ENCODE data around the gene SPATA6.

DNA sequence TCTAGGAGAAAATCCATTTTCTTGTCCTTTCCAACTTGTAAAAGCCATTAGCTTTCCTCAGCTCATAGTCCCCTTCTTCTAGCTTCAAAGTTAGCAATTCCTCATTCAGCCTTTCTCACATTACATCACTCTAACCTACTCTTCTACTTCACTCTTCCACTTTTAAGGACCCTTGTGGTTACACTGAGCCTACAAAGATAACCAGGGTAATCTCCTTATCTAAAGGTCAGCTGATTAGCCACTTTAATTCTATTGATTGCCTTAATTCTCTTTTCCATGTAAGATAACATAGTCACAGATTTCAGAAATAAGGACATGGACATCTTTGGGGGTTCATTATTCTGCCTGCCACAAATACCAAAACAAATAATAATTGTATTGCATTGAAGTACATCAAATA is 8.5 kb upstream of the SPATA6 start:
- no peak for TF ChIP-seq ZNF557 (CRISPR knock-in tag; IDR thresholded peaks at IDR 0.05)
- TF ChIP-seq, protein P1, sequence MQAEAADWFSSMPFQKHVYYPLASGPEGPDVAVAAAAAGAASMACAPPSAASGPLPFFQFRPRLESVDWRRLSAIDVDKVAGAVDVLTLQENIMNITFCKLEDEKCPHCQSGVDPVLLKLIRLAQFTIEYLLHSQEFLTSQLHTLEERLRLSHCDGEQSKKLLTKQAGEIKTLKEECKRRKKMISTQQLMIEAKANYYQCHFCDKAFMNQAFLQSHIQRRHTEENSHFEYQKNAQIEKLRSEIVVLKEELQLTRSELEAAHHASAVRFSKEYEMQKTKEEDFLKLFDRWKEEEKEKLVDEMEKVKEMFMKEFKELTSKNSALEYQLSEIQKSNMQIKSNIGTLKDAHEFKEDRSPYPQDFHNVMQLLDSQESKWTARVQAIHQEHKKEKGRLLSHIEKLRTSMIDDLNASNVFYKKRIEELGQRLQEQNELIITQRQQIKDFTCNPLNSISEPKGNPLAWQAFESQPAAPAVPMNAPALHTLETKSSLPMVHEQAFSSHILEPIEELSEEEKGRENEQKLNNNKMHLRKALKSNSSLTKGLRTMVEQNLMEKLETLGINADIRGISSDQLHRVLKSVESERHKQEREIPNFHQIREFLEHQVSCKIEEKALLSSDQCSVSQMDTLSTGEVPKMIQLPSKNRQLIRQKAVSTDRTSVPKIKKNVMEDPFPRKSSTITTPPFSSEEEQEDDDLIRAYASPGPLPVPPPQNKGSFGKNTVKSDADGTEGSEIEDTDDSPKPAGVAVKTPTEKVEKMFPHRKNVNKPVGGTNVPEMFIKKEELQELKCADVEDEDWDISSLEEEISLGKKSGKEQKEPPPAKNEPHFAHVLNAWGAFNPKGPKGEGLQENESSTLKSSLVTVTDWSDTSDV (CRISPR knock-in tag; IDR thresholded peaks at IDR 0.05), result no peak
- TF ChIP-seq CCDC6 (CRISPR knock-in tag; IDR thresholded peaks at IDR 0.05), result no peak

Data from HepG2 (cell line).